GM21529 (cell line): ENCODE results near the gene EML4.
"Not testable (repeated sequence)": the region's sequence is repeated elsewhere in the genome, so short reads cannot be mapped to it uniquely, and the experiment has no call there.

ENCODE experiments used
- ATAC-seq: cut with Tn5 transposase; IDR thresholded peaks from one replicate; pipeline ENCODE4 v1.9.1; 2021; ENCODE audit not compliant: unreplicated experiment

Gene EML4

GRCh38 chr2:42327125-42327524, 158.0 kb downstream of the EML4 start:
- ATAC-seq: peak; percentile 69

DNA sequence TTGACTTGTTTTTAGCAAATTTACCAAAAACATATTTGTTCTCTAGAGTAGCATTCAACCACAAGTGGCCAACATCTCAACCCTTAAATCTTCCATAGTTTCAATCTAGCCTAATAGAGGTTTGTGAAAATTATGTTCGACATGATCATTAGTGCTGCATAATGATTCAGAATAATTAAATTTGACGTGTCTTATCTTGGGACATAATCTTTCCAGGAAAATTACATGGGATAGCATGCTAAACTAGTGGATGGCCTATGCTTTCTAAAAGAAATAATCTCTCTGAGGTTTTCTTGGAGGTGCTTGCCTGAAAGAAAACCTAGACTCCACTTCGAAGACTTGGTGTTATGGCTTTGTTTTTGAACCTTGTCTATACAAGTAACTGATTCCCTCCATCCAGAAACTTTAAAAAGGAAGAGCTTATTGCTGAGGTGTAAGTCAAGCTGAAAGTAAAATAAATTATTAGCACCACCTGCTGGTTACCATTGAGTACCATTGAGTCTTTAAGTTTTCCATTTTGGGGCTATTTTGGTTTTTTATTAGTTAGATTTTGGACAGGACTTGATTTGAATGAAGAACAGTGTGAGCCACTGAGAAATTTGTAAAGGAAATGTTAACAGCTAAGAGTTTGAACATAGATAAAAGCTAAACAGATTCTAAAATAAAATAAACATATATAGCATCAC, 159.1 kb downstream of the EML4 start:
- no peak for ATAC-seq

GRCh38 chr2:42328923-42329322, 159.8 kb downstream of the EML4 start:
- no peak for ATAC-seq

DNA sequence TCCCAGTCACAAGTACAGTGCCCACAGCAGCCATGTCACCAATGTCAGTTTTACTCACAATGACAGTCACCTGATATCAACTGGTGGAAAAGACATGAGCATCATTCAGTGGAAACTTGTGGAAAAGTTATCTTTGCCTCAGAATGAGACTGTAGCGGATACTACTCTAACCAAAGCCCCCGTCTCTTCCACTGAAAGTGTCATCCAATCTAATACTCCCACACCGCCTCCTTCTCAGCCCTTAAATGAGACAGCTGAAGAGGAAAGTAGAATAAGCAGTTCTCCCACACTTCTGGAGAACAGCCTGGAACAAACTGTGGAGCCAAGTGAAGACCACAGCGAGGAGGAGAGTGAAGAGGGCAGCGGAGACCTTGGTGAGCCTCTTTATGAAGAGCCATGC, 160.6 kb downstream of the EML4 start:
- no peak for ATAC-seq

DNA sequence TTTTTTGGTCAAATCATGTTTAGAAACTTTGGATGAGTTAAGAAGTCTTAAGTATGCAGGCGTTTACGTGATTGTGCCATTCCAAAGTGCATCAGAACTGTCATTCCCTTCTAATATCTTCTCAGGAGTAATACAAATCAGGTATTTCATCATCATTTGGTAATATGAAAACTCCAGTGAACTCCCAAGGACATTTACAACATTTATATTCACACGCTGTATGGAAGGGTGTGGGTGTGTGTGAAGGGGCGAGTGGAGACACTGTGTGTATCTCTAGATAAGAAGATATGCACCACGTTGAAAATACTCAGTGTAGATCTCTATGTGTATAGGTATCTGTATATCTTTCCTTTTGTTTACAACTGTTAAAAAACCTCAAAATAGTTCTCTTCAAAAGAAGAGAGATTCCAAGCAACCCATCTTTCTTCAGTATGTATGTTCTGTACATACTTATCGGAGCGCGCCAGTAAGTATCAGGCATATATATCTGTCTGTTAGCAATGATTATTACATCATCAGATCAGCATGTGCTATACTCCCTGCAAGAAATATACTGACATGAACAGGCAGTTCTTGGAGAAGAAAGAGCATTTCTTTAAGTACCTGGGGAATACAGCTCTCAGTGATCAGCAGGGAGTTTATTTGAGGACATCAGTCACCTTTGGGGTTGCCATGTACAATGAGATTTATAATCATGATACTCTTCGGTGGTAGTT, 162.6 kb downstream of the EML4 start:
- no peak for ATAC-seq

GRCh38 chr2:42332575-42332974, 163.4 kb downstream of the EML4 start:
- no peak for ATAC-seq

- no peak for ATAC-seq
Observed at GRCh38 chr2:42333579-42333978, 164.4 kb downstream of the EML4 start.

DNA sequence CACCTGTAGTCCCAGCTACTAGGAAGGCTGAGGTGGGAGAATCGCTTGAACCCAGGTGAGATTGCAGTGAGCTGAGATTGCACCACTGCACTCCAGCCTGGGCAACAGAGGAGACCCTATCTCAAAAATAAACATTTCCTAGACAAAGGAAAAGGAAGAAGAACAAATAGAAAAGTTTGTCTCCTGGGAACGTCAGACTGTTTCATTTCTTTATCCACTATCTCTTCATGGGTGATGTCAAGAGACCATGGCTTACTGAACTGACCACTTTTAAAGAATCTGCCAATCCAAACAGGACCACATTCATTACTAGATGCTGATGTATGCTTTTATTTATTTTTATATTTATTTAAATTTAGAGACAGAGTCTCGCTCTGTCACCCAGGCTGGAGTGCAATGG, 165.1 kb downstream of the EML4 start:
- ATAC-seq: no peak

GRCh38 chr2:42334865-42335264, 165.7 kb downstream of the EML4 start:
- not testable (repeated sequence) for ATAC-seq

DNA sequence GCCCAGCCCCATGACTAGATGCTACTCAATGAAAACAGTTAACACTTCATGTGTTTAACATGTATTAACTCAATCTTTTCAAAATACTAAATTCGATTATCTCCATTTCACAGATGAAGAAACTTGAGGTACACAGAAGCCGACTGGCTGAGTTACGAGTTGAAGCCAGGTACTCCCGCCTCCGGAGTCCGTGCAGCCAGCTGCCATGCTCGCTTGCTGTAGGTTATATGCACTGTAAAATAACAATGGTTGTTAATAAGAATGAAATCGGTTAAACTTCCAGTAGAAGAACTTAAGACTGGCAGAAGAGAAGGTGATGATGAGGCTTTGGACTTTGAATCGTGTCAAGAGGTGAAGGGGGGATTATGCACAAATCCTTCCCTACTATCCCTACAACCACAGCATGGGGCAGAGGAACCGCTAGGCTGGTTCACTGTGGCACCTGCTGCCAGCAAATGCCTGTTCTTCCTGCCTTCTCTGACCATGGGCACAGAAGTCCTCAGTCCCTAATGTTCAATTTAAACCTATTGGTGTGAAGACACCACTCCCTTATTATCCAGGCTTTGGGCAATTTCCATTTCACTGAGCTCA, 166.5 kb downstream of the EML4 start:
- no peak for ATAC-seq

GRCh38 chr2:42336361-42336965, 167.3 kb downstream of the EML4 start:
- no peak for ATAC-seq

- no peak for ATAC-seq
Observed at GRCh38 chr2:42337356-42337820, 168.2 kb downstream of the EML4 start.

- ATAC-seq: no peak
Observed at GRCh38 chr2:42337846-42338566, 168.9 kb downstream of the EML4 start.

GRCh38 chr2:42338567-42339190, 169.5 kb downstream of the EML4 start:
- no peak for ATAC-seq

DNA sequence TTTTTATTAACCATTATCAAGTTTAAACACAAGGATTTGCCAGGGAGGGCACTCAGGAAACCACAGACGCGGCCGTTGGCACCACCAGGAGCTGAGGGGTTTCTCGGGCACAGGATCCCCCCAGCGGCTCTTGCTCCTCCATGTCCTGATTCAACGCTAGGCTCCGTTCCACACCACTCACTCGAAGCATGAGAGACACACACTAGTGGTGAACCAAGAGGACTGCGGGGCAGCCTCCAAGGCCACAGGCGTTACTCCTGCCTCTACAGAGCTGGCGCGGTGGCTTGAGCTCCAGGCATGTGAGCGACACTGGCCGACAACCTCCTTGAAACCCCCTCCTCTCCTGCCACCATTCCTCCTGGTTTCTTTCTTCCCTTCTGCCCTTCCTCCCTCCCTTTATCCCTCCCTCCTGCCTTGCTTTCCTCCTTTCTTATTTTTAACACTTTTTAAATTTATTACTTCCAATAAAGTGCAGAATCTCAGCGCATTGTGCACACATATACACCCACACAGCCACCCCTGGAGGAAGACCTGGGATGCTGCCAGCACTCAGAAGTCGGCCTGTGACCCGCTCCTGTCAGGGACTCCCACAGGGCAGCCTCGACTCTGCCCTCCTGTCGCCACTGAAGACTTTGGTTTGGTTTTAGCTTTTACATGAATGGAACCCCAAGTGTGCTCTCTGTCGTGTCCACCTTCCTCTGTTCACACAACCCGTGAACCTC, 170.2 kb downstream of the EML4 start:
- no peak for ATAC-seq

- ATAC-seq: no peak
Observed at GRCh38 chr2:42340045-42340937, 171.1 kb downstream of the EML4 start.

DNA sequence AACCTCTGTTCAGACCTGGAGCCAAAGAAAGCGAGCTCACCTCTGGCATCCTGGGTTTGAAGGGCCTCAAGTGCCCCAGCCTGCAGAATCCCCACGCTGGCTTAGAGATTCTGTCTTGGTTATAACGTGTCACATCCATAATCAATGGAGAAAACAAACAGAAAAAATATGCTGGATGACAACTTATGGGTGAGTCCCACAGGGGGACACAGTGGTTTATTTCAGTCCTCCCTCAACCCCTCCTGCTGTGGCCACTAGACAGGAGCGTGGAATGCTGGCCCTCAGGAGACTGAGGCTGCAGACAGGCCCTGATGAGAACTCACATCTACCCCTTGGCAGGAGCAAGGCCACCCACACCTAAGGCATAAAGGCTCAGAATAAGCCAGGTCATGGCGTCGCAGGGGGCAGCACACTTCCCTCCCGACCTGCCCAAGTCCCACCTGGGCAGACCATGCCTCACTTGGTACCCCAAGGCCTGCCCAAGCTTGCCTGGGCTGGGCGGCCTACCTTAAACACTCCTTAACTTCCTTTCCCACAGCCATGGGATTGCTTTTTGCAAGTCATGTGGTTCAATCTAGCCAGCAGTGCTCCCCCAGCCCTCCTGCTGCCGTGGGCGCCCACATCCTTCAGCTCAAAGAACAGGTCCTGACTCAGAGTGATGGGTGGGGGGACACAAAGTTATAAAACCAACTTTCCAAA, 171.9 kb downstream of the EML4 start:
- no peak for ATAC-seq

DNA sequence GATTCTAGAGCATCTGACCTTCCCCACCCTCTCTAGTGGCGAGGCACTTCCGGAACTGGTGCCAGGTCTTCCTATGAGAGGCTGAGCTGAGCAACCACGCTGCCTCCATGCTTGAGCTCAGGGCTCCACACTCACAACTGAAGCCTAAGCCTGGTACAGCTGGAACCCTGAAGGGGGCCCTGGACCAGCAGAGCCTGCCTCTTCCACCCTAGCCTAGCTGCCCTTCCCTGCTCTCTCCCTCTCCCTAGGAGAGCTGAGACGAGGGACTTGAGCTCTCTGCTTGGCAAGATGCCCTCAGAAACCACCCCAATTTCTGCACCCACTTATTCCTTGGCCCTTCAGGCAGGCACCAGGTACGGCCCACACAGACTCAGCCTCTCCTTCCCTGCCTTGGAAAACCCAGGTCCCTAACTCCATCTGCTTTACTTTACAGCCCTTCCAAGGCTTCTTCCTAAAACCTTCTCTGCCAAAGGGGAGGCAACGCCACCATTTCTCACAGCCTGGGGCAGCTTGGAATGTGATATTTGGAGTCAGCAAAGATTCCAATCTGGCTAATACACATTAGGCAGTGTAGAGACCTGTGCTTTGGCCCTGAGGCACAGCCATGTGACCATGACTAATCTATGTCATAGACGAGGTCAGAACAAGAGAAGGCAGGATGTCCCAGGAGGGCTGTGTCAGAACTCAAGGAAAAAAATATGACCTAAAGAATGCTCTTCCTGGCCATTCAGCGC, 173.1 kb downstream of the EML4 start:
- ATAC-seq: peak; percentile 68
